BE2C (cell line): Measurements from ENCODE around the gene WNK3.
A peak's percentile ranks its signal among the peaks of the same experiment; 100 is the strongest.

Experiments used
- DNase-seq: peaks from one replicate; pipeline ENCODE4 v3.0.0-alpha.2; 2020
- H3K27me3 ChIP-seq: fragments of 250-450 bp; sonication (Bioruptor Pico); 2 replicates; pipeline ENCODE4 v1.5.1; 2020; ENCODE audit warnings: mild to moderate bottlenecking
- H3K36me3 ChIP-seq: fragments of 250-450 bp; sonication (Bioruptor Pico); 2 replicates; pipeline ENCODE4 v1.5.1; 2020; ENCODE audit warnings: mild to moderate bottlenecking
- H3K4me1 ChIP-seq: fragments of 250-450 bp; sonication (Bioruptor Pico); 2 replicates; pipeline ENCODE4 v1.5.1; 2020
- H3K4me3 ChIP-seq: 2 replicates; pipeline ENCODE4 v1.5.1; 2011; ENCODE audit warnings: low read depth, low read length
- H3K9me3 ChIP-seq: fragments of 250-450 bp; sonication (Bioruptor Pico); 2 replicates; pipeline ENCODE4 v1.5.1; 2020
- TF ChIP-seq, protein P1 (sequence below): IDR thresholded peaks from 2 replicates; pipeline ENCODE4 v1.5.1; 2012; ENCODE audit warnings: mild to moderate bottlenecking, low read depth, low read length

The WNK3 gene

DNA sequence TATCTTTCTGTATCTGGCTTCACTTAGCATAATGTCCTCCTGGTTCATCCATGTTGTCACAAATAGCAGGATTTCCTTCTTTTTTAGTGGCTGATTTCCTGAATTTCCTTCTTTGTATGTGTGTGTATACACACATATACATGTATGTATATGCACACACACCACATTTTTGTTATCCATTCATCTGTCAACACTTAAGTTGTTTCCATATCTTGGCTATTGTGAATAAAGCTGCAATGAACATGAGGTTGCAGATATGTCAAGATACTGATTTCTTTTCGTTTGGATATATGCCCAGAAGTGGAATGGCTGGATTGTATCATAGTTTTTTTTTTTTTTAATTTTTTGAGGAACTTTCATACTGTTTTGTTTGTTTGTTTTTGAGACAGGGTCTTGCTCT is 76.2 kb downstream of the WNK3 start:
- Histone ChIP-seq H3K4me1 (no peaks in the 10 kb centered on the region), H3K4me3 (no peak overlapping the region), H3K9me3 (no peaks in the 10 kb centered on the region), H3K36me3 (no peaks in the 10 kb centered on the region), H3K27me3 (no peaks in the 10 kb centered on the region)
- DNase-seq, result no peak
- TF ChIP-seq, protein P1, sequence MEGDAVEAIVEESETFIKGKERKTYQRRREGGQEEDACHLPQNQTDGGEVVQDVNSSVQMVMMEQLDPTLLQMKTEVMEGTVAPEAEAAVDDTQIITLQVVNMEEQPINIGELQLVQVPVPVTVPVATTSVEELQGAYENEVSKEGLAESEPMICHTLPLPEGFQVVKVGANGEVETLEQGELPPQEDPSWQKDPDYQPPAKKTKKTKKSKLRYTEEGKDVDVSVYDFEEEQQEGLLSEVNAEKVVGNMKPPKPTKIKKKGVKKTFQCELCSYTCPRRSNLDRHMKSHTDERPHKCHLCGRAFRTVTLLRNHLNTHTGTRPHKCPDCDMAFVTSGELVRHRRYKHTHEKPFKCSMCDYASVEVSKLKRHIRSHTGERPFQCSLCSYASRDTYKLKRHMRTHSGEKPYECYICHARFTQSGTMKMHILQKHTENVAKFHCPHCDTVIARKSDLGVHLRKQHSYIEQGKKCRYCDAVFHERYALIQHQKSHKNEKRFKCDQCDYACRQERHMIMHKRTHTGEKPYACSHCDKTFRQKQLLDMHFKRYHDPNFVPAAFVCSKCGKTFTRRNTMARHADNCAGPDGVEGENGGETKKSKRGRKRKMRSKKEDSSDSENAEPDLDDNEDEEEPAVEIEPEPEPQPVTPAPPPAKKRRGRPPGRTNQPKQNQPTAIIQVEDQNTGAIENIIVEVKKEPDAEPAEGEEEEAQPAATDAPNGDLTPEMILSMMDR, result no peak

DNA sequence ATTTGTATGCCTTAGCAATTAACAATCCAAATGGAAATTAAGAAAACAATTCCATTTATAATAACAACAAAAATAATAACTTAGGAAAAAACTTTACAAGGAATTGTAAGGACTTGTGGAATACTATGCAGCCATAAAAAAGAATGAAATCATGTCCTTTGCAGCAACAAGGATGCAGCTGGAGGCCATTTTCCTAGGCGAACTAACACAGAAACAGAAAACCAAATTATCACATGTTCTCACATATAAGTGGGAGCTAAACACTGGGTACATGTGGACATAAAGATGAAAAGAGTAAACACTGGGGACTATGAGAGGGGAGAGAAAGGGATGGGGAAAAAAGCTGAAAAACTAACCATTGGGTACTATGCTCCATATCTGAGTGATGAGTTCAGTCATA is 77.4 kb downstream of the WNK3 start:
- Histone ChIP-seq H3K4me3 (no peak overlapping the region), H3K27me3 (no peaks in the 10 kb centered on the region), H3K4me1 (no peaks in the 10 kb centered on the region), H3K9me3 (no peaks in the 10 kb centered on the region), H3K36me3 (no peaks in the 10 kb centered on the region)
- DNase-seq, result no peak
- TF ChIP-seq, protein P1, result no peak

DNA sequence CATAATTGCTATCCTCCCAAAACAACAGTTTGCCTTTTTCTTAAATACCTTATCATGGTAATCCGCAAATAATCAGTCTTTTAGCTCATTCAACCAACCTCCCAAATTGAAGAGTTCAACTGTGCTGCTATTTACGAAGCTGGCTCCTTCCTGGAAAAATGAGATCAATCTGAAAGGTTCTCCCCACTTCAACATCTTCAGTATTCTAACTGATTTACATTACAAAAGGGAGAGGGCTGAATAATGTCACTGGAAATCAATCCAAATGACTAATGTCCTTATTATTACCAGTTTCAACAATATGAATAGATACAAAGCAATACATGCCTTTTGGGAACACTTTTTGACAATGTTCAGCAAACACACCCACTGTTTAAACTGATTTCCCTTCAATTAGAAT is 86.2 kb downstream of the WNK3 start:
- DNase-seq, result no peak
- H3K36me3 ChIP-seq, result no peaks in the 10 kb centered on the region
- TF ChIP-seq, protein P1, result no peak
- no peaks in the 10 kb centered on the region for H3K9me3 ChIP-seq
- no peak overlapping the region for H3K4me3 ChIP-seq
- H3K4me1 ChIP-seq, result no peaks in the 10 kb centered on the region
- H3K27me3 ChIP-seq, result no peaks in the 10 kb centered on the region

DNA sequence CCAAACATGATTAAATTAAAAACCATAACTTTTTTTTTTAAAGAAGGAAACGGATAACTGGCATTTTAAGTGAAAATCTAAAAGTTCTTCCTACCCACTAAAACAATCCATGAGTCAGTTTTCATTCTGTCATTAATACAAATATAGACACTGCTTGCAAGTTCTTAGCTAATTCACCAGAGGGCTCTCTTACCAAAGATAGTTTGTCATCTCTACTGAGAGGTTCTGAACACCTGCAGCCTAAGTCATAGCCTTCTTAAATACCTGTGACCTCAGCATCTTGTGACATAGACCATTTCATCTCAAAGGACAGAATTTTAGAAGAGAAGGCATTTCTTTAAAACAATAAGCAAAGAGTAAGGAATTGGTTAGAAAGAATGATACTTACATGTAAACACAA is 109.5 kb downstream of the WNK3 start:
- H3K4me3 ChIP-seq, result no peak overlapping the region
- no peaks in the 10 kb centered on the region for H3K4me1 ChIP-seq
- no peaks in the 10 kb centered on the region for H3K36me3 ChIP-seq
- no peaks in the 10 kb centered on the region for H3K9me3 ChIP-seq
- TF ChIP-seq, protein P1, result peak; percentile 30
- no peak for DNase-seq
- H3K27me3 ChIP-seq, result no peaks in the 10 kb centered on the region

DNA sequence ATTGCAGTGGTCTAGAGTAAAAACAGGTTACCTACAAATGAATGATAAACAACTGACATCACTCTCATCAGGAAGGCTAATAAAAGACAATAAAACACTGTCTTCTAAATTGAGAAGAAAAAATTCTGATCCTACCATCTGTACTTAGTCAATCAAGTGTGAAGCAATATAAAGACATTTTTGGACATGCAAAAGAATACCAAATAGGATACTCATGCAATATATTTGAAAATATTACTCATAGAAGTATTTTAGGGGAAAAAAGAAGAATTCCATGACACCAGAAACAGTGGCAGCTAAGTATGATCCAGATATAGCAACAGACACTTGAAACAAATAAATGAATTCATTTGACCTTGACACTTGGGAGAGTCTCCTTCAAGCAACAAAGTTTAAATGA is 111.0 kb downstream of the WNK3 start:
- DNase-seq, result no peak
- Histone ChIP-seq H3K4me1 (no peaks in the 10 kb centered on the region), H3K36me3 (no peaks in the 10 kb centered on the region), H3K4me3 (no peak overlapping the region), H3K27me3 (no peaks in the 10 kb centered on the region), H3K9me3 (no peaks in the 10 kb centered on the region)
- TF ChIP-seq, protein P1, result no peak

DNA sequence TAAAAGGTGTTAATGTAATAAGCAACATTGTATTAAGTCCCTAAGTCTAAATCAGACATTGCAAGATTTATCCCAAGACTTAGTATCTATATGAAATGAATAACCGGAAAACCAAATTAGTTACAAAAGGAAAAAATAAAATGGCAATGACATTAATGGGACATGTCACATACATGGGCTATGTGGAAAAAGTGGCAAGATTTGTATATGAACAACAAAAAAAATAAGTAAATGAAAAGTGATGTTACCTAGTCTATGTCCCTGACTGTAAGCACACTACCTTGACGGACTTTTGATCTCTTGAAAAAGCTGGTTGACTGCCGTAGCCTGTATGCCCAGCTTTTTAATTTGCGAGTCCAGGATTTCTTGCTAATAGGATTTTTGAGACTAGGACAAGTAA is 119.3 kb downstream of the WNK3 start:
- H3K9me3 ChIP-seq, result no peaks in the 10 kb centered on the region
- H3K4me1 ChIP-seq, result no peaks in the 10 kb centered on the region
- TF ChIP-seq, protein P1, result no peak
- H3K4me3 ChIP-seq, result no peak overlapping the region
- no peaks in the 10 kb centered on the region for H3K36me3 ChIP-seq
- H3K27me3 ChIP-seq, result no peaks in the 10 kb centered on the region
- no peak for DNase-seq
